Activated CD8-positive, alpha-beta memory T cell treated with anti-CD3 and anti-CD28 coated beads, Interleukin-2, amount 10 ng/mL, durations not matched to agents 7 days and 5 days (primary cell): ENCODE data around the gene MROH2B. TPM values are rescaled to one million over a fixed set of nuclear protein-coding genes. Genes with fewer than 3 reads are reported as not detected.

Experiments
- ATAC-seq: fragments of 150-1000 bp; cut with Tn5 transposase; one replicate; pipeline ENCODE4 v1.10.0; 2021; ENCODE audit warnings: moderate library complexity
- CTCF ChIA-PET: fragments of 350-600 bp; sonication (Branson Sonifier 250); formaldehyde crosslinking; loops from one replicate; lab custom pipeline; 2021; ENCODE audit warnings: antibody characterized with exemption; lab: Charles Lee
- DNase-seq: peaks from one replicate; pipeline ENCODE4 v3.0.0-alpha.2; 2020
- H3K27ac Mint-ChIP-seq: one replicate; pipeline ENCODE4 v1.8.0; 2021; ENCODE audit warnings: mild to moderate bottlenecking, mixed read lengths
- H3K27me3 Mint-ChIP-seq: one replicate; pipeline ENCODE4 v1.8.0; 2021; ENCODE audit warnings: mixed read lengths
- H3K36me3 Mint-ChIP-seq: one replicate; pipeline ENCODE4 v1.8.0; 2021; ENCODE audit warnings: mild to moderate bottlenecking, mixed read lengths
- H3K4me1 Mint-ChIP-seq: one replicate; pipeline ENCODE4 v1.8.0; 2021; ENCODE audit warnings: mixed read lengths
- H3K4me3 Mint-ChIP-seq: one replicate; pipeline ENCODE4 v1.8.0; 2021; ENCODE audit warnings: mild to moderate bottlenecking, moderate library complexity, mixed read lengths
- H3K9me3 Mint-ChIP-seq: one replicate; pipeline ENCODE4 v1.8.0; 2022; ENCODE audit warnings: low read depth, mixed read lengths
- total RNA-seq, 2 experiments: library from RNA; stranded (reverse); gene quantifications; one replicate each; pipeline ENCODE4 v1.2.3, GENCODE V29; 2021

MROH2B gene
- not detected for total RNA-seq

DNA sequence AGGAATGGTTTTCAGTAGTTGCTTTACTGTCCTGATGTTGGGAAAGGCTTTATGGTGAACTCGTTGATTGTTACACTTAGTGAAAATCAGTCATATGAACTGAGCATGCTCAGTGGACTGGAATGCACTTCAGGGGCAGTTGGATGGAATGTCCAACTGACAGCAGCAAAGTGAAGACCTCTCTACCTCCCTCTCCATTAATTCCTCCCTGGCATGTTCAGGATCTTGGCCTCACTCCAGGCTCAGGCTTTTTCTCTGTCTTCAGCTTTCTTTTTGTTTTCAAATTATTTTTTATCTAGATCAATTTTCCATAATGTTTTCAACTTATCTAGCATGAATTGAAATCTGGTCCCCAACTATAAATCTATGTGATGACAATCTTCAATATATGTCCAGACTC lies at the start of gene MROH2B:
Gene MROH2B, minus strand, starts transcription at position 101 of the 400 bp plus-strand sequence. CDS start 490 bp downstream, outside the sequence.
- no peak within 1 kb of the TSS for H3K4me3 Mint-ChIP-seq
- H3K4me1 Mint-ChIP-seq, result no peaks in the 10 kb centered on the region
- H3K27me3 Mint-ChIP-seq, result no peaks in the 10 kb centered on the region
- H3K36me3 Mint-ChIP-seq, result no peaks in the 10 kb centered on the region
- no peak within 1 kb of the TSS for H3K27ac Mint-ChIP-seq
- ATAC-seq (no peak), DNase-seq (no peak)
- no peaks in the 10 kb centered on the region for H3K9me3 Mint-ChIP-seq
- CTCF ChIA-PET, result no interaction called here

- no peaks in the 10 kb centered on the region for H3K4me1 Mint-ChIP-seq
- ATAC-seq, result no peak
- H3K36me3 Mint-ChIP-seq, result no peaks in the 10 kb centered on the region
These were observed 49.5 kb upstream of the MROH2B start for GRCh38 chr5:41120600-41120999.

DNA sequence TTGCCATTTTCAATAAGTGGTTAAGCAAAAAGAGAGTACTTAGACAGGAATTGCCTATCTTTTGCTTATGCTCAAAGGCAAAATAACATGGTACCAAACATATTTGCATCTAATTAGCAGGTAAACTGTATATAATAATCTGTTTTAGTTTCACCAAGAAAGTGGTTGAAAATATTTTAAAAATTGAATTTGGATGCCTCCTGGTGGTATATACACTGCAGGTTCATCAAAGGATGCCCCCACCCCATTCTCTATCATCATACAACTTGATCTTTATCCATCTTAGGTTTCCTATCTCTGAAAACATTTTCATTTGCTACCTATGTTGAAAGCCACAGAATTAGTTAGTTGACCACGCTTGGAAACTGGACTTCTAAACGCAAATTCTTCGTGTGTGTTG lies 47.0 kb upstream of the MROH2B start:
- CTCF ChIA-PET, result interaction anchor here (0.7 kb wide), 1 partner anchor 1170 kb away, joined by 3 read pairs; no protein-coding TSS in a partner anchor
- no peak for ATAC-seq
- H3K4me3 Mint-ChIP-seq, result no peak overlapping the region
- H3K9me3 Mint-ChIP-seq, result no peaks in the 10 kb centered on the region
- DNase-seq, result no peak
- no peaks in the 10 kb centered on the region for H3K27me3 Mint-ChIP-seq
- H3K36me3 Mint-ChIP-seq, result no peaks in the 10 kb centered on the region
- H3K27ac Mint-ChIP-seq, result no peak overlapping the region
- H3K4me1 Mint-ChIP-seq, result no peaks in the 10 kb centered on the region

More at GRCh38 chr5:41120600-41120999, 49.5 kb upstream of the MROH2B start:
- Mint-ChIP-seq H3K4me3 (no peak overlapping the region), H3K9me3 (no peaks in the 10 kb centered on the region), H3K27me3 (no peaks in the 10 kb centered on the region), H3K27ac (no peak overlapping the region)
- CTCF ChIA-PET, result no interaction called here
- DNase-seq, result no peak

DNA sequence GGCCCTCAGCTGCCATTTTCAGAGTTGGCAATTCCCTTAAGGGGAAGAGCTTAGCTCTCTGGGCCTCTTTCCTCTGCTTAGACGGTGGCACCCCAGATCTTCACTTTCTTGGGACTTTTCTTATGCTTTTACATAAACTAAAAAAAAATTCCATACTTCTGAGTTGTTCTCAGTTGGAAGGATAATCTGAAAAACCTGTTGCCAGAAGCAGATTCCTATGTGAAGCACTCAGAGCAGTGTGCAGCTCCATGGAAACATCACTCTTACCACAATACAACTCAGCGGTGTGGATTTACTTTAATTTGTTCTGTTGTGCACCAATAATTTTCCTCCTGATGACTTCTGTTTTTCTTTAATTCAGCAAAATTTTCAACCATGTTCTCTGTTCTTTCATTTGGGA lies 44.1 kb upstream of the MROH2B start:
- H3K36me3 Mint-ChIP-seq, result no peaks in the 10 kb centered on the region
- H3K4me3 Mint-ChIP-seq, result no peak overlapping the region
- H3K9me3 Mint-ChIP-seq, result no peaks in the 10 kb centered on the region
- DNase-seq, result no peak
- ATAC-seq, result no peak
- no peaks in the 10 kb centered on the region for H3K27me3 Mint-ChIP-seq
- CTCF ChIA-PET, result interaction anchor here (0.7 kb wide), 1 partner anchor 21 kb away, joined by 6 read pairs; no protein-coding TSS in a partner anchor
- H3K4me1 Mint-ChIP-seq, result no peaks in the 10 kb centered on the region
- H3K27ac Mint-ChIP-seq, result no peak overlapping the region

DNA sequence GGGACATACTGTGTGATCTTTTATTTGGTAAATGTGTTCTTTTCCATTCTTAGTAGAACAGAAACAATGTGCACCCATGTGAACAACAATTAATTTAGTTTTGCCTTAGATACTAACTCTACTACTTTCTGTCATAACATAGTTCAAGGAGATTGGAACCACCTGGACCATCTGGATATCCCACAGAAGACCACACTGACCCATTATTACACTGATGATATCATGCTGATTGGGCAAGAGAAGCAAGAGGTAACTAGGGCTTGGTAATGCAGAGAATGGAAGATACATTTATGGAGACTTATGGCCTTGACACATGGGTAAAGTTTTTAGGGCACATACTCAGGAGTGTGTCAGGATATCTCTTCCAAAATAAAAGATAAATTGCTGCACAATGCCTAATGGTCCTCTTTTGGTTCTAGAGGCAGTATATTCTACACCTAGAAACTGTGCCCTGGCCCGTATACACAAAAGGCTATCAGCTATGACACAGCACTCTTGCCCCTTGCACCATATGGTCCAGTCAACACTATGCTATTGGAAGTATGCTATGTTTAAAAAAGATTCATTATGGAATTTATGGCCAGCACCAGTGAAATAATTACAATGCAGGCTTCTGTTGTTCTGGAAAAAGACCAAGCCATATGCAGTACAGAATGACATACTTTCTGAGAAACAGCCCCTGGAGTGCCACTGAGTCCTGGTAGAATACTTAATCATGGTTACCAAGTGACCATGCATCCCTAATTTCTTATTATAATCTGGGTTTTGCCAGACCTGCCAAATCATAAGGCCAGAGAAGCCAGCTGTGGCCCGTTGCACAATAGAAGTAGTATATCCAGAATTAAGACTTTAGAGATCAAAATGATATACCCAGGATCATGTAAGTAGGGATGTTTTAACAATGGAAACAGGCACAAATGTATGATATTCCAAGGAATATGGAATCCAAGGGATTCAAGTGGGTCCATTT lies 41.6 kb upstream of the MROH2B start:
- Mint-ChIP-seq H3K9me3 (no peaks in the 10 kb centered on the region), H3K27ac (no peak overlapping the region), H3K27me3 (no peaks in the 10 kb centered on the region), H3K36me3 (no peaks in the 10 kb centered on the region), H3K4me1 (no peaks in the 10 kb centered on the region), H3K4me3 (no peak overlapping the region)
- no peak for ATAC-seq
- DNase-seq, result no peak
- CTCF ChIA-PET, result no interaction called here

DNA sequence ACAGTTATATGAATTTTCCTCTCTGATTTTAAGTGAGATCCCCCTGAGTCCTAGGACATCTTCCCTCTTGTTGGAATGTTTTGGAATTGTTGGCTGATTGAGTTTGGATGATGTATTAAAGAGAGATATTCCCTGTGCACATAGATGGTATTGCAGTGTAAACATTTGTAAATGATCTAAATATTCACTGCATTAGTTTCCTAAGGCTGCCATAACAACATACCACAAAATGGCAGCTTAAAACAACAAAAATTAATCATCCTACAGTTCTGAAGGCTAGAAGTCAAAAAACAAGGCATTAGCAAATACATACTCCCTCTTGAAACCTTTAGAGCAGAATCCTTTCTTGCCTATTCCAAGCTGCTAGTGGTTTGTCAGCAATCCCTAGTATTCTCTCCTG lies 38.0 kb upstream of the MROH2B start:
- CTCF ChIA-PET, result no interaction called here
- Mint-ChIP-seq H3K4me3 (no peak overlapping the region), H3K27me3 (no peaks in the 10 kb centered on the region), H3K27ac (no peak overlapping the region), H3K36me3 (no peaks in the 10 kb centered on the region), H3K9me3 (no peaks in the 10 kb centered on the region), H3K4me1 (no peaks in the 10 kb centered on the region)
- ATAC-seq (no peak), DNase-seq (no peak)

DNA sequence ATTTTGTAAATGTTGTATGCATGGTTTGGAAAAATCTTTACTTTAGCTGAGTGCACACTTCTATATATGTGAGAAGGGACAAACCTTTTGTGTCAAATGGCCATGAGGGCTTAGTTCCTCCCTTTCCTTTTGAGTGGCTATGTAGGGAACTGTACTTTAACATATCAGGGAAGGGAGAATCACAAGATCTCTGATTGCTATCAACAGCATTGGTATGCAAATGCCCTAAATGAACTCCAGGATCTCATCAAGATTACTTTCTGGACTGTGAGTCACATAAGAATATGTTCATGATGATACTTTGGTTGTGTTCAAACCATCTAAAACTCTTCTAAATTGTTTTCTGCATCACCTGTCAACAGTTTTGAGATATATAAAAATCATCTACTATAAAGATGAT lies 31.2 kb upstream of the MROH2B start:
- CTCF ChIA-PET, result interaction anchor here (0.6 kb wide), 1 partner anchor 1420 kb away, joined by 3 read pairs; no protein-coding TSS in a partner anchor
- H3K4me3 Mint-ChIP-seq, result no peak overlapping the region
- no peaks in the 10 kb centered on the region for H3K27me3 Mint-ChIP-seq
- no peak overlapping the region for H3K27ac Mint-ChIP-seq
- no peaks in the 10 kb centered on the region for H3K36me3 Mint-ChIP-seq
- H3K4me1 Mint-ChIP-seq, result no peaks in the 10 kb centered on the region
- ATAC-seq, result no peak
- no peaks in the 10 kb centered on the region for H3K9me3 Mint-ChIP-seq
- no peak for DNase-seq

- Mint-ChIP-seq H3K27me3 (no peaks in the 10 kb centered on the region), H3K9me3 (no peaks in the 10 kb centered on the region), H3K27ac (no peak overlapping the region), H3K4me1 (no peaks in the 10 kb centered on the region), H3K36me3 (no peaks in the 10 kb centered on the region), H3K4me3 (no peak overlapping the region)
- DNase-seq, result no peak
- ATAC-seq, result no peak
- CTCF ChIA-PET, result no interaction called here
These were observed 26.5 kb upstream of the MROH2B start for GRCh38 chr5:41097642-41098041.

- Mint-ChIP-seq H3K9me3 (no peaks in the 10 kb centered on the region), H3K27me3 (no peaks in the 10 kb centered on the region), H3K27ac (no peak overlapping the region), H3K4me1 (no peaks in the 10 kb centered on the region), H3K4me3 (no peak overlapping the region), H3K36me3 (no peaks in the 10 kb centered on the region)
- ATAC-seq, result no peak
- CTCF ChIA-PET, result no interaction called here
- no peak for DNase-seq
These were observed 24.4 kb upstream of the MROH2B start for GRCh38 chr5:41095324-41096101.

GRCh38 chr5:41094871-41095270 lies 23.7 kb upstream of the MROH2B start:
- H3K4me3 Mint-ChIP-seq, result no peak overlapping the region
- no peaks in the 10 kb centered on the region for H3K27me3 Mint-ChIP-seq
- H3K9me3 Mint-ChIP-seq, result no peaks in the 10 kb centered on the region
- CTCF ChIA-PET, result no interaction called here
- DNase-seq (no peak), ATAC-seq (no peak)
- H3K36me3 Mint-ChIP-seq, result no peaks in the 10 kb centered on the region
- no peaks in the 10 kb centered on the region for H3K4me1 Mint-ChIP-seq
- H3K27ac Mint-ChIP-seq, result no peak overlapping the region

DNA sequence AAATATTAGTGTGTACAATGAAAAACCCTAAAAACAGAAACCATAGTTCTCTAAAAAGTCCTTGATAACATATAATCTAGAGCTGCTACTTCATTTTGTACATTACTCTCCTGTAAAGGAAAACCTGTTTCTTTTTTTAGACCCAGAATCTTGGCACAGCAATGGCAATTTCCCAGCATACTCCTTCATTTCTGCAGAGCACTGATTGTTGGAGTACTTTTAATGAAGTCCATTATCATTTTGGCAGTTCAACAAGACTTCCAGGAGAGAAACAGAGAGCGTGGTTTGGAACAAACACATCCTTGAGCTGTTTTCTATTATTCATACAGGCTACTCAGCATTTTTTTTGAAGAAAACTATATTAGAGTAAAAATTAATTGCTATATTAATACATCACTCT lies 22.7 kb upstream of the MROH2B start:
- Mint-ChIP-seq H3K4me3 (no peak overlapping the region), H3K36me3 (no peaks in the 10 kb centered on the region), H3K27me3 (no peaks in the 10 kb centered on the region), H3K9me3 (no peaks in the 10 kb centered on the region), H3K27ac (no peak overlapping the region), H3K4me1 (no peaks in the 10 kb centered on the region)
- DNase-seq, result no peak
- CTCF ChIA-PET, result interaction anchor here (0.6 kb wide), 1 partner anchor 21 kb away, joined by 6 read pairs; no protein-coding TSS in a partner anchor
- no peak for ATAC-seq

DNA sequence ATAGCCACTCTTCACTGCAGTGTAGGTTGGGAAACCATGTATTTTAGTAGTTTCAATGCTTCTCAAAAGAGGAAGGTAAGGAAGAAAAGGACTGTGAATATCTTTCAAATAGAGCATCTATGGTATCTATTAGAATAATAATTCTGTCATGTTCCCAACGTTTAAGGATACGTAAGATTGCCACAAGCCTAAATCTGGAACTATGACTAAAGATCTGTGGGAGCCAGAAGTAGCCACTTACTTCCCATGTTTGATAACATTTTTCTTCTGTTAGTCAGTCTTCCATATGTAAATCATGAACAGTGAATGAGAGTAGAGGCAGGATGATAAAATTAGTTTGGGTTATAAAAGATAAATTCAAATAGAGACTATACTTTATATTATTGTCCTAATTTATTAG lies 16.3 kb upstream of the MROH2B start:
- H3K36me3 Mint-ChIP-seq, result no peaks in the 10 kb centered on the region
- no peaks in the 10 kb centered on the region for H3K4me1 Mint-ChIP-seq
- CTCF ChIA-PET, result no interaction called here
- H3K9me3 Mint-ChIP-seq, result peaks cover 2% of the 10 kb centered on the region
- no peaks in the 10 kb centered on the region for H3K27me3 Mint-ChIP-seq
- DNase-seq (no peak), ATAC-seq (no peak)
- no peak overlapping the region for H3K27ac Mint-ChIP-seq
- H3K4me3 Mint-ChIP-seq, result no peak overlapping the region

- Mint-ChIP-seq H3K27ac (no peak overlapping the region), H3K4me3 (no peak overlapping the region), H3K9me3 (peaks cover 5% of the 10 kb centered on the region), H3K27me3 (no peaks in the 10 kb centered on the region), H3K36me3 (no peaks in the 10 kb centered on the region), H3K4me1 (no peaks in the 10 kb centered on the region)
- CTCF ChIA-PET, result no interaction called here
- ATAC-seq (no peak), DNase-seq (no peak)
These were observed 12.2 kb upstream of the MROH2B start for GRCh38 chr5:41083306-41083705.
